NCI-H1436 (cell line): Measurements from ENCODE around the gene HYDIN.

Source experiments
- DNase-seq: peaks from one replicate; lab custom pipeline; 2025; lab: John Stamatoyannopoulos, UW

Gene HYDIN

GRCh38 chr16:70788668-70789594 lies 441.6 kb downstream of the HYDIN start:
- no peak for DNase-seq

- no peak for DNase-seq
These were observed 444.3 kb downstream of the HYDIN start for GRCh38 chr16:70786020-70786755.

- no peak for DNase-seq
These were observed 445.6 kb downstream of the HYDIN start for GRCh38 chr16:70784692-70785555.

- no peak for DNase-seq
These were observed 448.3 kb downstream of the HYDIN start for GRCh38 chr16:70782237-70782636.

GRCh38 chr16:70781800-70782199 lies 448.7 kb downstream of the HYDIN start:
- DNase-seq: no peak

GRCh38 chr16:70780546-70780945 lies 450.0 kb downstream of the HYDIN start:
- DNase-seq: no peak

GRCh38 chr16:70779361-70779760 lies 451.2 kb downstream of the HYDIN start:
- no peak for DNase-seq

- DNase-seq: no peak
These were observed 451.6 kb downstream of the HYDIN start for GRCh38 chr16:70778901-70779309.

- no peak for DNase-seq
These were observed 452.5 kb downstream of the HYDIN start for GRCh38 chr16:70777973-70778406.

GRCh38 chr16:70777496-70777895 lies 453.0 kb downstream of the HYDIN start:
- no peak for DNase-seq

- DNase-seq: no peak
These were observed 455.1 kb downstream of the HYDIN start for GRCh38 chr16:70775399-70775798.

GRCh38 chr16:70774261-70774660 lies 456.3 kb downstream of the HYDIN start:
- DNase-seq: no peak

GRCh38 chr16:70772493-70772892 lies 458.0 kb downstream of the HYDIN start:
- DNase-seq: no peak

- DNase-seq: peak; percentile 2
These were observed 459.6 kb downstream of the HYDIN start for GRCh38 chr16:70770626-70771552.

GRCh38 chr16:70770291-70770625 lies 460.3 kb downstream of the HYDIN start:
- DNase-seq: no peak

- no peak for DNase-seq
These were observed 460.8 kb downstream of the HYDIN start for GRCh38 chr16:70769761-70770160.

- no peak for DNase-seq
These were observed 461.4 kb downstream of the HYDIN start for GRCh38 chr16:70769131-70769530.

GRCh38 chr16:70768203-70768580 lies 462.3 kb downstream of the HYDIN start:
- no peak for DNase-seq

- DNase-seq: no peak
These were observed 462.9 kb downstream of the HYDIN start for GRCh38 chr16:70767377-70768202.

GRCh38 chr16:70766658-70767057 lies 463.9 kb downstream of the HYDIN start:
- no peak for DNase-seq
